Measurements from ENCODE around the gene HIP1.

HIP1 gene

GRCh38 chr7:75616421-75617167 lies 122.1 kb downstream of the HIP1 start:
- Histone ChIP-seq H2AFZ (ENCODE audit: low read depth, low read length, severe bottlenecking) (no peak overlapping the region), H3K27ac (ENCODE audit: low read depth, low read length) (no peak overlapping the region), H3F3A (ENCODE audit: insufficient read depth) (no peaks in the 10 kb centered on the region), H3K36me3 (ENCODE audit: low read length) (no peaks in the 10 kb centered on the region), H3K9me3 (ENCODE audit: insufficient read depth, low read length) (no peaks in the 10 kb centered on the region), H3K9ac (ENCODE audit: low read length) (no peak overlapping the region), H3K4me2 (ENCODE audit: low read depth, low read length, poor library complexity, severe bottlenecking) (no peak overlapping the region), H3K27me3 (ENCODE audit: low read length) (no peaks in the 10 kb centered on the region), H4K20me1 (ENCODE audit: low read depth, low read length) (no peaks in the 10 kb centered on the region), H3K4me3 (ENCODE audit: insufficient read depth, low read length, poor library complexity, severe bottlenecking) (no peak overlapping the region), H3K79me2 (ENCODE audit: insufficient read depth, low read length) (no peaks in the 10 kb centered on the region), H3K9me2 (replicated peaks; ENCODE audit: insufficient read depth, low read length) (no peaks in the 10 kb centered on the region)
- no peak for TF ChIP-seq EZH2phosphoT487 (conservative IDR thresholded peaks at IDR 0.05; ENCODE audit: low read length)
- TF ChIP-seq CTCF (IDR thresholded peaks at IDR 0.05; ENCODE audit: insufficient read depth, low read length, poor library complexity, severe bottlenecking) = no peak

GRCh38 chr7:75614401-75614800 lies 124.3 kb downstream of the HIP1 start:
- H3K27me3 ChIP-seq (ENCODE audit: low read length) = no peaks in the 10 kb centered on the region
- no peak overlapping the region for H3K27ac ChIP-seq (ENCODE audit: low read depth, low read length)
- H4K20me1 ChIP-seq (ENCODE audit: low read depth, low read length) = no peaks in the 10 kb centered on the region
- H3K4me2 ChIP-seq (ENCODE audit: low read depth, low read length, poor library complexity, severe bottlenecking) = no peak overlapping the region
- TF ChIP-seq CTCF (IDR thresholded peaks at IDR 0.05; ENCODE audit: insufficient read depth, low read length, poor library complexity, severe bottlenecking) (no peak), EZH2phosphoT487 (conservative IDR thresholded peaks at IDR 0.05; ENCODE audit: low read length) (no peak)
- no peaks in the 10 kb centered on the region for H3K9me2 ChIP-seq (replicated peaks; ENCODE audit: insufficient read depth, low read length)
- no peaks in the 10 kb centered on the region for H3K9me3 ChIP-seq (ENCODE audit: insufficient read depth, low read length)
- no peak overlapping the region for H2AFZ ChIP-seq (ENCODE audit: low read depth, low read length, severe bottlenecking)
- H3K9ac ChIP-seq (ENCODE audit: low read length) = no peak overlapping the region
- H3F3A ChIP-seq (ENCODE audit: insufficient read depth) = no peaks in the 10 kb centered on the region
- no peaks in the 10 kb centered on the region for H3K36me3 ChIP-seq (ENCODE audit: low read length)
- H3K79me2 ChIP-seq (ENCODE audit: insufficient read depth, low read length) = no peaks in the 10 kb centered on the region
- H3K4me3 ChIP-seq (ENCODE audit: insufficient read depth, low read length, poor library complexity, severe bottlenecking) = no peak overlapping the region

- H4K20me1 ChIP-seq (ENCODE audit: low read depth, low read length) = no peaks in the 10 kb centered on the region
- H2AFZ ChIP-seq (ENCODE audit: low read depth, low read length, severe bottlenecking) = no peak overlapping the region
- no peaks in the 10 kb centered on the region for H3K27me3 ChIP-seq (ENCODE audit: low read length)
- no peak overlapping the region for H3K4me3 ChIP-seq (ENCODE audit: insufficient read depth, low read length, poor library complexity, severe bottlenecking)
- no peaks in the 10 kb centered on the region for H3K36me3 ChIP-seq (ENCODE audit: low read length)
- TF ChIP-seq EZH2phosphoT487 (conservative IDR thresholded peaks at IDR 0.05; ENCODE audit: low read length) (no peak), CTCF (IDR thresholded peaks at IDR 0.05; ENCODE audit: insufficient read depth, low read length, poor library complexity, severe bottlenecking) (no peak)
- H3K9ac ChIP-seq (ENCODE audit: low read length) = no peak overlapping the region
- H3K9me3 ChIP-seq (ENCODE audit: insufficient read depth, low read length) = no peaks in the 10 kb centered on the region
- H3K79me2 ChIP-seq (ENCODE audit: insufficient read depth, low read length) = no peaks in the 10 kb centered on the region
- H3K27ac ChIP-seq (ENCODE audit: low read depth, low read length) = no peak overlapping the region
- no peaks in the 10 kb centered on the region for H3K9me2 ChIP-seq (replicated peaks; ENCODE audit: insufficient read depth, low read length)
- H3K4me2 ChIP-seq (ENCODE audit: low read depth, low read length, poor library complexity, severe bottlenecking) = no peak overlapping the region
- no peaks in the 10 kb centered on the region for H3F3A ChIP-seq (ENCODE audit: insufficient read depth)
Observed at GRCh38 chr7:75613351-75613750, 125.4 kb downstream of the HIP1 start.

All from SU-DHL-6 (cell line).